ENCODE results near the gene POLR3G.

DNA sequence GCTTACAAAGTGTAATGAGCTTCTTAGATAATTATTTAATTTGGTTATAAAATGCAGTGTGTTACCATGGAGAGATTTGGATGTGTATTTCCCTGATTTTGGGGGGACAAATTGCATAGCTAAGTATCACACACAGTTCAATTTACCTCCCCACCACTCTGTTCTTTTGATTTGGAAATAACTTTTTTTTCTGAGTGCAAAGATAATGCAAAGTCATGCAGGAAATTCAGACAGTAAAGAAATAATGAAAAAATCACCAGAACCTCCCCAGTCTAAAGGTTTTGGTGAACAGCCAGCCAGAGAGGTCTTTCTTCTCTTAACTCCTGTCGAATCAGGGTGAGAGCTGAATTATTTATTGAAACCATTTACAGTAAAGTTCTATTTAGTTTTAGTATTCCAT lies 87.1 kb downstream of the POLR3G start:
- TF ChIP-seq CTCF (IDR thresholded peaks at IDR 0.05; ENCODE audit: low read depth, low read length) = no peak
- TF ChIP-seq EZH2phosphoT487 (IDR thresholded peaks at IDR 0.05; ENCODE audit: low read depth) = no peak
